ENCODE results near the gene SRSF4.
"Not testable (repeated sequence)": the region's sequence is repeated elsewhere in the genome, so short reads cannot be mapped to it uniquely, and the experiment has no call there.

SRSF4 gene

DNA sequence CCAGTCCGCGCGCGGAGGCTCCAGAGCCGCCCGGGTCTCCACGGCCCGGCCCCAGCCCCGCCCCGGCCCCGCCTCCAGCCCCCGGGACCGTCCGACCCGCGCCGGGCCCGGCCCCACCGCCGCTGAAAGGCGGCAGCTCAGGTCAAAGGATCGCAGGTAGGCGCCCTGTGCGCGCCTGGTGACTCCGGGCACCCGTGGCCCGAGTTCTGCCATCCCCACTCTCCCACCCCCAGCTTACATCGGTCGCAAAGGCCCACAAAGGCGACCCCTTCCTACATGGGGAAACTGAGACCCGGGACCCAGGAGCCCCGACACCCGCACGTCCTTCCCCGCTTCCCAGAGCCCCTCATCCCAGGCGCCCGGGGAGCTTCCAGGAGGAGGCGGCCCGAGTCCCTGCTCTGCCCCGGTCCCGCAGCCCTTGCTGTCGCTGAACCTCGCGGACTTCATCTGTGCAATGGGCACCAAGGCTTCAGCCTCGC, 57.8 kb downstream of the SRSF4 start, which contains the start of gene TMEM200B:
TSS of gene TMEM200B (minus strand) at position 17 of the 479 bp plus-strand sequence. CDS start 2,075 bp downstream, outside the sequence.
- no peak for DNase-seq

DNA sequence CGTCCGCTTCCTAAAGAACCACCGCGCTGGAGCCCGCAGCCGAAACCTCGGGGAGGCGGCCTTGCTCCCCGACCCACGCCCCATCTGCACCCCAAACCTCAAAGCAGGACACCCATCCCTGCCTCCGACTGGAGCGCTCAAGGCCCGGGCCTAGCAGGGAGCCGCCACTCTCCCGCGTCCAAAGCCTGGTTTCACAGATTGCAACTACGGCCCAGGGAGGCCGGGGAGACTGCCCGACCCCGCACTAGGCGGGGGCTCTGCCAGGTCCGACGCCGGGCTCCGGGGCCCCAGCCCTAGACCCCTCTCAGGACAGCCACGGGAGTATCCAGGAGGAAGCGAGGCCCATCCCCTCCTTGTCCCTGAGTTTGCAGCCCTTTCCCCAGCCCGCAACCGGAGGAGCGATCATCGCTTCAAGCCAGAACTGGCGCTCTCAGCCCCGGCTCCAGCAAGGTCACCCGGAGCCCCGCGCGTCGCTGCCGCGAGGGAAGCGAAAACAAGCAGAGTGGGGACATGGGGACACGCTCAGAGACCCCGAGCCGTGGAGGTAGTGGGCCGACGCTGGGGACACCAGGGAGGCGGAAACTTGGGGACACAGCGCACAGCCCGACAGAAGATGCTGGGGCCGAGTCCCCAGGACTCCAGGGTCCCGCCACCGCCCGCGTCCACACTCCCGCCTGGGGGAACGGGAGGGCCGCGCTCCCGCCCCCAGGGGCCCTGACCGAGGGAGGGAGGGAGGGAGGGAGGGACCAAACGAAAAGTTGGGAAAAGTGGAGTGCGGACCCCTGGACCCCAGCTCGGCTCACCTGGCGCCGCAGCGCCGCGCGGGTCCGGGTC, 58.4 kb downstream of the SRSF4 start:
- no peak for DNase-seq

- no peak for DNase-seq
Measured at GRCh38 chr1:29122682-29123052, 59.0 kb downstream of the SRSF4 start.

- no peak for DNase-seq
Measured at GRCh38 chr1:29121936-29122681, 59.6 kb downstream of the SRSF4 start.

DNA sequence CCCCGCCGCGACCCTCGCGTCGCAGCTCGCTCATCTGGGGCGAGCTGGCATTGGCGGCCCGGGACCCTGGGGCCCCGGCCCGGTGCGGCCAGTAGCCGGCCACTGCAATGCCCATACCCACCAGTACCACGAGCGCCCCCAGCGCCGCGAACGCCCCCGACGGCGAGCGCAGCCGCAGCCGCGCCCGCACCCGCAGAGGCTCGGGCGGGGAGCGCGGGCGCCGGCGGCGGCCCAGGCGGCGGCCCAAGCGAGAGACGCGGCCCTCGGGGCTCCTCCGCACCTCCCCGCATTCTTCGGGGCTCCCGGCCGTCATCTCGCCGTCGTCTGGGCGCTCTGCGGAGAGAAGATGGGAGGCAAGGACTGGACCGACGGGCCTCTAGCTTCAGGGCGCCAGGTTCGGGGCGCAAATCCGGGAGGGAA, 60.2 kb downstream of the SRSF4 start:
- no peak for DNase-seq

DNA sequence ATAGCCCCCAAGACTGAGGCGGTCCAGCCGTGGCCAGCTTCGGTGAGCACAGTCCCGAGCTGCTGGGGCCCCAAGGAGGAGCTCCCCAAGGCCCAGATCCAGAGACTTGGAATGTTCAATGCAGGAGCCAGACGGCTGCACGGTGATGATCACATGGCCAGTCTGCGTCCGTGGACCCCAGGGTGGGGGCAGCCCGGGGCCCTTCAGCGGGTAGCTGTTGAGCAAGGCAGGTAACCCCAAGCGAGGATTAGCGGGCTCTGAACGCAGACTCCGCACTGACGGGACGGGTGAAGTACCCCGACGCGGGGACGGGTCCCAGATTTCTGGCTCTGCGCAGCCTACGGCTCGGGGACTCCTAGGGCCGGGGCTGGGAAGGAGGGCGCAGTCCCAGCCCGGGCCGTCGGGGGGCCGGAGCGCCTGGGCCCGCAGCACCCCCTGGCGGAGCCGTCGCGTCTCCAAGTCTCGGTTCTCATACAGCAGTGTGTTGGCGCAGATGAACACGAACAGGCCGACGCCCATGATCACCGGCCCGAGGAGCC, 60.7 kb downstream of the SRSF4 start:
- no peak for DNase-seq

DNA sequence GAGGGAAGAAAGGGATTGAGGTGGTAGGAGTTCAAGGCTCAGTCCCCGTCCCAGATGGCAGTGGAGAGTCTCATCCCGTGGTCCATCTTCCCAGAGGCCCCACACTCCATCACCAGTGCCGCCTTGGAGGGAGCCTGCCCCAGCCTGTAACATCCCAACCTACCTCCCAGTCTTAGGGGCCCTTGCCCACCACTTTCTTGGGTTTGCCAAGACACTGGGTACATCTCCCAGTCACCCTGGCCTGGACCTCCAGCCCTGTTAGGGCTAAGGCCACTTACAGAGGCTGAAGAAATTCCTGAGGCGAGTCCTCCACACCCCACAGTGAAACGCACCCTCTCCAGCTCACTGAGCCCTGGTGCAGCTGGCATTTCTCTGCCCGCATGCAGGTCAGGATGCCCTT, 61.3 kb downstream of the SRSF4 start:
- no peak for DNase-seq

- DNase-seq = no peak
Measured at GRCh38 chr1:29119121-29119929, 62.4 kb downstream of the SRSF4 start.

DNA sequence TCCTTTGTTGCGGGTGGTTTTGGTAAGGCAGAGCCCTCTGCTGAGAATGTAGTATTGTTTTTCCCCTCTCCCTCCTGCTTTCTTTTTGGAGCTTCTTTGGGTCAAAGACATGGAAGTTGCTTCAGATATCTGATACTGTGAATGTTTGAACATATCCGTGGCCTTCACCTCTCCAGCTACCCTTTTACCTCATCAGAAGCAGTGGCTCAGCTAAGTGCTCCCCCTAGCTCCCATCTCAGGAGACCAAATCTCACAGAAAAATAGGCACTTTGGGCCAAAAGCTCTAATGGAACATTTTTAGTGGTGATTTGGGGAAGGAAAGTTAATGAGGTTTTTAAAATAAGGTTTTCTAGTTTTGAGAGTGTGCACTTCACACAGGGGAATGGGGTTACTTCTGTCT, 64.3 kb downstream of the SRSF4 start:
- no peak for DNase-seq

DNA sequence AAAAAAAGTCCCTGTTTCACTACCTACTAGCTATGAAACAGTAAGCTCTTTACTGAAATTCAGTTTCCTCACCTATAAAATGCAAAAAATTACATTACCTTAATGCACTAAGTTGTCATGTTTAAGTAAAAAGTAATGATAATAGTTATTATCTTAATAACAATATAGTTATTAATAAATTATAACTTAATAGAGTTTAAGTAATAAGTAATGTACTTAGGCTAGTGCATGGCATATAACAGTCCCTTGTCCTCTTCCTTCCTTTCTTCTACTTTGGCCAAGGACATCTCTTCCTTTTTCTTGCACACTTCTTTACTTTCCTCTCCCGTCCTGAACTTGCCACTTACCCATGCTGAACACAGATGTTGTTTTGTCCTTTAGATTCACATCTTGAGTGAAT, 67.0 kb downstream of the SRSF4 start:
- DNase-seq = no peak

GRCh38 chr1:29113413-29114117, 68.1 kb downstream of the SRSF4 start:
- DNase-seq = no peak

GRCh38 chr1:29112705-29113412, 68.8 kb downstream of the SRSF4 start:
- DNase-seq = no peak

GRCh38 chr1:29108041-29108440, 73.7 kb downstream of the SRSF4 start:
- not testable (repeated sequence) for DNase-seq

- no peak for DNase-seq
Measured at GRCh38 chr1:29105822-29106221, 75.9 kb downstream of the SRSF4 start.

GRCh38 chr1:29100487-29100886, 81.2 kb downstream of the SRSF4 start:
- no peak for DNase-seq

- no peak for DNase-seq
Measured at GRCh38 chr1:29099286-29099685, 82.4 kb downstream of the SRSF4 start.
